ENCODE data around the gene AKR1B1.

AKR1B1 gene

DNA sequence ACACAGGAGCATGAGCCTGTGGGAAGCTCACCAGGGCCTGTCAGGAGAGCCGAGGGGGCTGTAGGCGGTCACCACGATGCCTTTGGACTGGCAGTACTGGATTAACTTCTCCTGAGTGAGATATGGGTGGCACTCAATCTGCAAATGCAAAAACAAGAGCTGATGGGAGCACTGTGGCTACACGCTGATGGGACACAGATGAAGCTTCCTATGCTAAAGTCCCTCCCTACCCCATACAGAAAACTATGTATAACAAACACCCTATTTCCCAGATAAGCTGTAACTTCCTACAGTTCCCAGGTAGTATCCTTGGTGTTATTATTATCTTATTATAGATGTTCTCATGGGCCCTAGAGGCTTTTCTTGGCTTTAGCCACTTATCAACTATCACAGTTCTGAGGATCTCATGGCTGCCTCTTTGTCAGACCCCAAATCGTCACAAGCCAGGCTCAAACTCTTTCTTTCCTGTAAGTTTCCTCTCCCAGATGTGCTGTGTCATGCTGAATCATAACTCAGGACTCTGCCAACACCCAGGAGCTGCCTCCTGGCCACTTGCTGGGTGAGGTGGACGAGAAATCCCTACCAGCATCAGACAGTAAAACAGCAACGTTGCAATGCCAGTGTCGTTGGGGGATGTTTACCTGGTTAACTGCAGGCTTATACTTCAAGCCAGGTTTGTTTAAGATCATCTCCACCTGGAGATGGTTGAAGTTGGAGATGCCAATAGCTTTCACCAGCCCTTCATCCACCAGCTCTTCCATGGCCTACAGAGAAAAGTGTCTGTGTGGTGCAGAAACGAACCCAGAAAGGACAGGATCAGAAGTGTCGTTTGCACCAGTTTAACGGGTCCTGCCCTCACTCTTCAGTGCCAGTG lies 10.3 kb downstream of the AKR1B1 start:
- Mint-ChIP-seq H3K27ac (no peak overlapping the region), H3K36me3 (ENCODE audit: insufficient read depth) (peaks cover 49% of the 10 kb centered on the region), H3K4me1 (ENCODE audit: low read depth in 2 of 2) (peaks cover 2 to 12% of the 10 kb centered on the region in 2 donors), H3K9me3 (no peaks in the 10 kb centered on the region), H3K4me3 (no peak overlapping the region), H3K27me3 (no peaks in the 10 kb centered on the region)
- ATAC-seq (replicated peaks) (no peak), DNase-seq (no peak)

DNA sequence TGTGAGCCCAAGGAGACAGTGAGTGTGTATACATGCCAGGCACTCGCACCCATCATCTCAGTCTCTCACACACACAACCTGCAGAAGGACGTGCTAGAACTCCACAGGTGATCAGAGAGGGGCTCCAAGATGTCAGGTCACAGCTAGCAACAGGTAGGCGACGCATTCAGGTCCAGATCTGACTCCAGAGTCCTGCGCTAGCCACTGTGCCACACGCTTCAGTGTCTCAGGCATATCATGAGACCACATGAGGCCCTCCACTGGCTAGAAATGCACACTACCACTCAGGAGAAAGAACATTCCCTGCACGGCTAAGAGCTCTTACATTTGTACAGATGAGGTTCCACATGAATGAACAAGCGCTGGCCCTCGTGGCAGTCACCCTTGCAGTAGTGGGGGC lies 11.5 kb downstream of the AKR1B1 start:
- Mint-ChIP-seq H3K4me3 (no peak overlapping the region), H3K27me3 (no peaks in the 10 kb centered on the region), H3K9me3 (no peaks in the 10 kb centered on the region), H3K36me3 (ENCODE audit: insufficient read depth) (peaks cover 55% of the 10 kb centered on the region), H3K4me1 (ENCODE audit: low read depth in 2 of 2) (peaks cover 0 to 6% of the 10 kb centered on the region in 2 donors), H3K27ac (no peak overlapping the region)
- no peak for DNase-seq
- no peak for ATAC-seq (replicated peaks)

DNA sequence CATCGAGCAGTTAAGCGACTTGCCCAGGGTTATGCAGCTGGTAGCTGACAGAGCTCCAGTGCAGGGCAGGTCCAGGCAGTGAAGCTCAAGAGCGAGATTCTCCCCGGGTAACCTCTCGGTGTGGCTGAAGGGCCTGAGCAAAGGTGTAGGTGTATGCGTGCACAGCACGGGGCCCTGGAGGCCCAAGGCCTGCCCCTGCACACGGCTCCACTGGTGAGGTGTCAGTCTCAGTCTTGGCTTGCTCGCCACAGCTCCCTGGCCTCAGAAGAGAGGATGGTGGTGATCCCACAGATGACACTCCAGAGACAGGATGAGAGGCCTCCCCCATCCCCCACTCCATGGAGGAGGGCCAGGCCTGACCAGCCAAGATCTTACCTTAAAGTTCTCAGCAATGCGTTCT lies 12.0 kb downstream of the AKR1B1 start:
- H3K4me3 Mint-ChIP-seq: no peak overlapping the region
- peaks cover 55% of the 10 kb centered on the region for H3K36me3 Mint-ChIP-seq (ENCODE audit: insufficient read depth)

DNA sequence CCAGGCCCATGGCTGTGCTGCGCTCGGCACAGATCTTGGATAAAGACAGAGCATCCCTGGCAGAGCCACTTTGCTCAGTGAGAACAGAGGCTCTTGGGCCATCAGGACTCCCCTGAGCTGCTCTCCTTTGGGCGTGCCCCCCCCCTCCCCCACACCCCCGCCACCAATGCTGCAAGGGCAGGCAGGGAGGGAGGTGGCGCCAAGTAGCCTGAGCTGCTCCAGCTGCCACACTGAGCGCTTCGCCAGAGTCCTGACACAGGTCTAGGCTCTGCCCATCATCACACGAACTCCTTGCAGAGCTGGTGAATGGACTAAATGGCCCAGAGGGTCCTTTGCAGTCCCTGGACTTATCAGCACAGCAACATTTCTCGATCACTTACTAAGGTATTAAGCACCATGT lies 12.5 kb downstream of the AKR1B1 start:
- Mint-ChIP-seq H3K9me3 (no peaks in the 10 kb centered on the region), H3K4me1 (ENCODE audit: low read depth in 2 of 2) (peaks cover 0 to 2% of the 10 kb centered on the region in 2 donors), H3K36me3 (ENCODE audit: insufficient read depth) (peaks cover 55% of the 10 kb centered on the region), H3K4me3 (no peak overlapping the region), H3K27ac (no peak overlapping the region), H3K27me3 (no peaks in the 10 kb centered on the region)
- DNase-seq (no peak), ATAC-seq (replicated peaks) (no peak)

More for the DNA sequence above, 12.0 kb downstream of the AKR1B1 start:
- no peak for DNase-seq
- Mint-ChIP-seq H3K4me1 (ENCODE audit: low read depth in 2 of 2) (peaks cover 0 to 2% of the 10 kb centered on the region in 2 donors), H3K9me3 (no peaks in the 10 kb centered on the region), H3K27me3 (no peaks in the 10 kb centered on the region), H3K27ac (no peak overlapping the region)
- ATAC-seq (replicated peaks): no peak

DNA sequence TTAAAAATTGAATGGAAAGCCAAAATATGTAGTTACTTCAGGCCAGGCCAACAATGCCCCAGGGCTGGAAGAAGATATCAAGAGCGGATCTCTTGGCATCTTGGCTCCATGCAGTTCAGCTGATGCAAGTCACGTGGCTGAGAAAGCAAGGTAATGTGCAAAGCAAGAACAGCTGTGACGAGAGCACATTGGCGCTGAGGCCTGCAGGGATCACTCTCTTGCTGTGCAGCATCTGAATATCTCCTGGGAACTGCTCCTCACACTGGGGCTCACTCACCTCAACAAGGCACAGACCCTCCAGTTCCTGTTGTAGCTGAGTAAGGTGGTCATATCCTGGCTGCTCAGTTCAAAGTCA lies 14.0 kb downstream of the AKR1B1 start:
- no peak for DNase-seq
- Mint-ChIP-seq H3K9me3 (no peaks in the 10 kb centered on the region), H3K36me3 (ENCODE audit: insufficient read depth) (peaks cover 55% of the 10 kb centered on the region), H3K4me1 (ENCODE audit: low read depth in 2 of 2) (peaks cover 0 to 2% of the 10 kb centered on the region in 2 donors), H3K4me3 (no peak overlapping the region), H3K27ac (no peak overlapping the region), H3K27me3 (no peaks in the 10 kb centered on the region)
- ATAC-seq (replicated peaks): no peak

DNA sequence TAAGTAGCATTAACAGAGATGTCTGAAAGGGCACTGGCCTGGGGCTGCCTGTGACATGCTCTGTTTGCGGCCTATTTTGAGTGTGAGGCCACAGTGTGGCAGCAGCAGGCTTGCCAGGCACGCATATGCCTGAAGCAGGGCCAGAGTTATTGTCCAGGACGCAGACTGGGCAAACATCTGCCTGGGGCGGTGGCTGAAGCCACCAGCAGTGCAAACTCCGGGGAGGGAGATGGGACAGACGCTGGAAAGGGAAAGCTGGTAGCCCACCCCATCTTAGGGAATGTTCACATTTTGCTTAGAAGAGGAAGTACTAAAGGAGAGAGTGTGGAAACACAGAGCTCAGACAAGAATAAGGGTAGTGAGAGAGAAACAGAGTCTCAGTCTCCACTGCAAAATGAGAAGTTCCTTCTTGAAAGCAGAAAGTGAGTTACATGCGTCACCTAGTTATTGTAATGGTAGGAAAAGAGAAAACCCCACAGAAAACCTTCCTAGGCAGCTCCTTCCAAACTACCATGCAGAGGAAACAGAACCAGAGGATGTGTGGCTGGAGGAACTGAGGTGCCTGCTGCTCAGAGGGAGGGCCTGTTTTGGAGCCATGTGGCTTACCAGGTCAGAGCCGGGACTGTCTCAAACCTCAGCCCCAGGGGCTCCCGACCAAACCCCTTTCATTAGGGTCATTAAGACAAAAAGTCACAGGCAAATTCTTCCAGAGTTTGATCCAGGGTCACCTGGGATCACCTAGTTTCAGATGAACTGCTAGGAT lies 14.5 kb downstream of the AKR1B1 start:
- H3K27me3 Mint-ChIP-seq: no peaks in the 10 kb centered on the region
- no peaks in the 10 kb centered on the region for H3K9me3 Mint-ChIP-seq
- peaks cover 49% of the 10 kb centered on the region for H3K36me3 Mint-ChIP-seq (ENCODE audit: insufficient read depth)
- ATAC-seq (replicated peaks): no peak
- peaks cover 0 to 2% of the 10 kb centered on the region in 2 donors for H3K4me1 Mint-ChIP-seq (ENCODE audit: low read depth in 2 of 2)
- H3K4me3 Mint-ChIP-seq: no peak overlapping the region
- no peak for DNase-seq
- H3K27ac Mint-ChIP-seq: peak overlapping the region in 1 of 2 donors; percentile 27

DNA sequence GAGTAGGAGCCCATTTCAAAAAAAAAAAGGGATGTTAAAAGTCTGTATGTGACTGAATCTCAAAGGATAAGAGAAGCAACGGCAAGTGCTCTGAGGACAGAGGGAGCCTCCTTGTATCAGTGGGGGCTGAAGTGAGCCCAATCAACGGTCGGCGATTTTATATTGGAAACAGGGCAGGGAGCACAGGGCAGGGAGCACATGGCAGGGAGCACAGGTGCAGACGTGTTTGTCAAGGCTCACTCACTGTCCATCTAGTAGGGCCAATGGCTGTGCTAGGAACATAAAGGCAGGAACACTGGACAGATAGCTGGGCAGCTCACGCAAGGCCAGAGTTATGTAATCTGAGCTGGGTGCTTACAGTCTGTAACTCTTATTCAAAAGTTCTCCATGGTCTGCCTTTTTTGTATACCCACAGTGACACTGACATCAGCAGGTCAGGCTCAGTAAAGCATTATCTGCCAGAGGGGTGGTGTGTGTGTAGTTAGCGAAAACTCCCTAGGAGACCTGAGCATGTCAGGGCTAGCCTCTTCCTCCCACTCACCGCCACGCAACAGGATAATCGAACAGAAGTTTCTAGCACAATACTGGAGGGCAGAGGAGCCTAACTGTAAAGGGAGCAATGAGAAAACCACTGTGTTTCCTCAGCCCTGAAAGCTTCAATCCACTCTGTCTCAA lies 15.4 kb downstream of the AKR1B1 start:
- ATAC-seq (replicated peaks): no peak
- no peaks in the 10 kb centered on the region for H3K27me3 Mint-ChIP-seq
- H3K9me3 Mint-ChIP-seq: no peaks in the 10 kb centered on the region
- H3K36me3 Mint-ChIP-seq (ENCODE audit: insufficient read depth): peaks cover 47% of the 10 kb centered on the region
- no peak for DNase-seq
- no peak overlapping the region for H3K4me3 Mint-ChIP-seq
- H3K27ac Mint-ChIP-seq: no peak overlapping the region
- H3K4me1 Mint-ChIP-seq (ENCODE audit: low read depth in 2 of 2): peaks cover 0 to 2% of the 10 kb centered on the region in 2 donors

DNA sequence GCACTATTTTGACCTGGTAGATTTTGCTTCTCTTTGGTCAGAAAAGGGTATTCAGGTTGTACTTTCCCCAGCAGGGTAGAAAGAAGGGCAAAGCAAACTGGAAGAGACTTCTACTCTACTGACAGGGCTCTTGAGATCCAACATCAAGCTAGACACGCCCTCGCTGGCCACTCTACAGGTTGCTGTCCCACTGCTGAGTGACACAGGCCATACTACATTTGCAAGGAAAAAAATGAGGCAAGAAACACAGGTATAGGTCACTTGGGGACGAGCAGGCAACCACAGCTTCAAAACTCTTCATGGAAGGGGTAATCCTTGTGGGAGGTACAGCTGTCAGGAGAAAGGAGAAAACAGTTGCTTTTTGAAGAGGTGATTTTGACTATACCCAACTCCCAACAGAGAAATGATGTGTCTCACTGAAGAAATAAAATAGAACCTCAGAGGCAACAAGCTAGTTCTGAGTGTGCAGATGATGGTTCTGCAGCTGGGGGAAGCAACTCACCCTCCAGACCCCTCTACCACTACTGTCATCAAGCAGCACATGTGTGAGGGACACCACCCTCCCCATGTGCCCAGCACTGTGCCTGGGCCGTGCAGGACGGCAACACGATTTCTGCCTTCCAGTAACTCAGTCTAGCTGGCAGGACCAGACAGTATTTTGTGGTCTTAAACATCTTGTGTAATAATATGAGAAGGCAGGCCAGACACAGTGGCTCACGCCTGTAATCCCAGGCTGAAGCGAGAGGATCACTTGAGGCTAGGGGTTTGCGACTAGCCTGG lies 16.3 kb downstream of the AKR1B1 start:
- DNase-seq: no peak
- Mint-ChIP-seq H3K9me3 (no peaks in the 10 kb centered on the region), H3K27me3 (no peaks in the 10 kb centered on the region), H3K4me1 (ENCODE audit: low read depth in 2 of 2) (peaks cover 0 to 2% of the 10 kb centered on the region in 2 donors), H3K36me3 (ENCODE audit: insufficient read depth) (peaks cover 46% of the 10 kb centered on the region), H3K4me3 (no peak overlapping the region), H3K27ac (no peak overlapping the region)
- ATAC-seq (replicated peaks): no peak

DNA sequence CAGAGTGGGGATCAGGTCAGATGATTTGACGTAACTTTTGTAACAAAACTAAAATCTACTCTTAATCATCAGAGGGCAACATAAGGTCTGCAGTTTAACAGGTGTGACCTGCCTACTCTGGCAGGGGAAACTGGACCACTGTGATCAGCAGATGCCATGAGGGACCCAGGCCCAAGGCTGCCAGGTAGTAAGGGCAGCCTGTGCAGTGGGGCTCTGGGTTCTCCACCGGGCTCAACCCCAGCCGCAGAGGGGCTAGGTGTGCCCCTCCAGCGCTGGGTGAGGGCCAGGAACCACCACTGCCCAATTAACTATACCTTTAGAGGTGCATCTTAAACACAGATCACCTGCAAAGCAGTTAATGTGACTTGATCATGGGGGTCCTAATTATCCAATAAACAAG lies 17.6 kb downstream of the AKR1B1 start:
- H3K27me3 Mint-ChIP-seq: no peaks in the 10 kb centered on the region

DNA sequence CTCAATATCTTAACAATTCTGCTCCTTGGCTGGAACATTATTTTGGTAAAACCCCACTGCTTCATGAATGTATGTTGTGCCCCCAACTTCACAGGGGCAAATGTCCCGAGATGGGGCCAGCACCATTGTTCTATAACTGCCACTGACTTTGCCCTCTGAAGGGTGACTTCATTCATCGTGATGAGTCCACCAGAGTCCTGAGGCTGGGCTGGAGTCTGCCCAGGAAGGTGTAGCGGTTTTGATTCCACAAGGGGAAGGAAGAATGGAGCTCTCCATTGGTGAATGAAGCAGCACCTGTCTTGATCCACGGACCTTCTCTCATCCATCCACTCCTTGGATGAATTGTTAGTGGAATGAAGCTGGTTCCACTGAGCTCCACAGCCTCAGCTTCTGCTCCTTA lies 18.4 kb downstream of the AKR1B1 start:
- no peak for DNase-seq
- ATAC-seq (replicated peaks): no peak
- Mint-ChIP-seq H3K9me3 (no peaks in the 10 kb centered on the region), H3K27me3 (no peaks in the 10 kb centered on the region), H3K4me3 (no peak overlapping the region), H3K4me1 (ENCODE audit: low read depth in 2 of 2) (peaks cover 0 to 2% of the 10 kb centered on the region in 2 donors), H3K36me3 (ENCODE audit: insufficient read depth) (peaks cover 33% of the 10 kb centered on the region), H3K27ac (no peak overlapping the region)

More for the DNA sequence above, 17.6 kb downstream of the AKR1B1 start:
- DNase-seq (no peak), ATAC-seq (replicated peaks) (no peak)
- peaks cover 0 to 2% of the 10 kb centered on the region in 2 donors for H3K4me1 Mint-ChIP-seq (ENCODE audit: low read depth in 2 of 2)
- H3K36me3 Mint-ChIP-seq (ENCODE audit: insufficient read depth): peaks cover 36% of the 10 kb centered on the region
- no peaks in the 10 kb centered on the region for H3K9me3 Mint-ChIP-seq
- no peak overlapping the region for H3K27ac Mint-ChIP-seq
- H3K4me3 Mint-ChIP-seq: no peak overlapping the region

DNA sequence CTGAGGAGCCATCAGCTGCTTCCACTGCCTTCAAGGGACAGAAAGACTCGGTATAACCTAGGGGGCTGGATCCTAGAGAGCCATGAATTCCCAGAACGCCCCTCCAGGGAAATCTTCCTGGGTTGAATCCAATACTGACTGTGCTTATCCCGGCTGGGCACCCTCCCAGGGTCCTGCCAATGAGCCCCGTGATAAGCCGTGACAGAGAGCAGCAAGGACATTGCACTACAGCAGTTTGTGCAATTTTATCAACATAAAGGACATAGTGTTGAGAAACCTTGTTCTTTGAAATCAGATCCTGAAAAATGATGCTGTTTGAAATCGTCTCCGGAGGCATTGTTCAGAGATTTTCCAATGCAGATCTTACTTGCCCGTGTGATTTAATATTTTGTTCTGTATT lies 18.8 kb downstream of the AKR1B1 start:
- Mint-ChIP-seq H3K4me3 (no peak overlapping the region), H3K36me3 (ENCODE audit: insufficient read depth) (peaks cover 31% of the 10 kb centered on the region), H3K27me3 (no peaks in the 10 kb centered on the region), H3K9me3 (no peaks in the 10 kb centered on the region), H3K27ac (no peak overlapping the region), H3K4me1 (ENCODE audit: low read depth in 2 of 2) (peaks cover 0 to 2% of the 10 kb centered on the region in 2 donors)
- no peak for DNase-seq
- no peak for ATAC-seq (replicated peaks)

DNA sequence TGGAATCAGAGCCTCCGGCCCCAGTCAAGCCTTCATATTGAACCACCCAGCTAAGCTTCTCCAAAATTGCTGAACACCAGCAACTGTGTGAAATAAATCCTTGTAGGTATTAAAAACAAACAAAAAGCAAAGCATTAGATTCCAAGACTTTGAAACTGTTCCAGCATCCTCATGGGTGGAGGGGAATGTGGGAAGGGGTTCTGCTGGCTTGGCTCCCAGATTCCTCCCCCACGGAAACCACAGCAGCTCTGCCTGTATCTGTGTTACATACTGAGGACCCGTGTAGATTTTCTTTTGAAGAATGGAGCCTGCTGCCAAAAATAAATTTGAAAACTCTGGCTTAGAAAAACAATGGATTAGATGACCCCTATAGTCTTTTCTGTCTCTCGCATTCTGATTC lies 20.0 kb downstream of the AKR1B1 start:
- no peaks in the 10 kb centered on the region for H3K27me3 Mint-ChIP-seq
- ATAC-seq (replicated peaks): no peak
- H3K27ac Mint-ChIP-seq: no peak overlapping the region
- no peak for DNase-seq
- peaks cover 20% of the 10 kb centered on the region for H3K36me3 Mint-ChIP-seq (ENCODE audit: insufficient read depth)
- no peaks in the 10 kb centered on the region for H3K9me3 Mint-ChIP-seq
- no peak overlapping the region for H3K4me3 Mint-ChIP-seq
- H3K4me1 Mint-ChIP-seq (ENCODE audit: low read depth in 2 of 2): no peaks in the 10 kb centered on the region
